Measurements from ENCODE around the gene CHST15.

The CHST15 gene

DNA sequence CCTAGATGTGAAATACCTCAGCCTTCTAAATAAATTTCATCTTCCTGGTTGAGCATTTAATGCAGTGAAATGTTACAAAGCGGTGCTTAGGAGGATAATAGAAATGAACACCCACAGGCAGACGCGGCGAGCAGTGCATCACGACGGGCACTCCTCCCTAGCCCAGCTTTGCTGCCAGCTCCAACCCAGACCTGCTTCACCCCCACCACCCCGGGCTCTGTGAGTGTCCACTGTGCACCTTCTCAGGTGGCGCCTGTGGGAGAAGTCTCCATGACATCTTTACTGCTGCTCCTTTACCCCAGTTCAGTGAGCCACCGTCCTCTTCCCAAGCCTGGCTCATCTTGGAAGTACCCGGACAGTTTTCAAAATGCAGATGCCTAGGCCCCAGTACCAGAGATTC is 5.2 kb upstream of the CHST15 start:
- TF ChIP-seq GATA2 (IDR thresholded peaks at IDR 0.05; ENCODE audit: low read depth, low read length) (no peak), GATA3 (IDR thresholded peaks at IDR 0.05; ENCODE audit: low read depth, low read length) (no peak)

DNA sequence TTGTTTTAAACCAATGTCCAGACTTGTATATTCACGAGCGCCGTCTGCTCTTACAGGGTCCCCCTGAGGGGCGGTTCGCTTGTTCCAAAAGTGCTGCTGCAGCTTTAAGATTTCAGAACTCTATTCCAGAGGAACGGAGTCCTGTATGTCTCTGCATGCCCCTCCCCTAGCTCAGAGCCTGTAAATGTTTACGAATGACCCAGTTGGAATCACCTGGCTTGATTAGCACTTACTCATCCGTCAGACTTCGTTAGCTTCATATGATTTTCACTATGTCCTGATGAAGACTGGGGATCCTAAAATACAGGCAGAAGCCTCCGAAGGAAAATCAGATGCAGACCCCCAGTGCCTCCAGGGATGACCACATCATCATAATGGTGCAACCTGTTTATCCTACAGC is 4.5 kb upstream of the CHST15 start:
- TF ChIP-seq GATA3 (IDR thresholded peaks at IDR 0.05; ENCODE audit: low read depth, low read length) (no peak), GATA2 (IDR thresholded peaks at IDR 0.05; ENCODE audit: low read depth, low read length) (no peak)

DNA sequence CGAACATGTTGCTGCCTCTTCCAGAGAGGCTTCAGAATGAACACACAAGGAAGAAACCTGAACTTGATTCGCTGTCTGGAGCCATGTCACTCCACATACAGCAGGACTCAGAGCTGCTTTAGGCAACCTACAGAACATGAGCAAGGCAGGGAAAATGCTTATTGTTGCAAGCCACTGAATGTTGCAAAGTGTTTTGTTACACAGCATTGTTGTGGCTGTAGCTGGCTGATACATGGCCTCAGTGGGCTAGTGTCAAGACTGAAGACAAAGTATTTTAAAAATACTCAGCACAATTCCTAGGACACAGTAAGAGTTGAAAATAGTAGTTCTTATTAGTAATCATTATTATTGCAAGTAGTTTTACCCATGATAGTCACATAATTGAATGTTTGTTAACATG is 3.1 kb upstream of the CHST15 start:
- TF ChIP-seq GATA3 (IDR thresholded peaks at IDR 0.05; ENCODE audit: low read depth, low read length) (no peak), GATA2 (IDR thresholded peaks at IDR 0.05; ENCODE audit: low read depth, low read length) (no peak)

GRCh38 chr10:124095096-124095495 is 1.7 kb upstream of the CHST15 start:
- TF ChIP-seq GATA3 (IDR thresholded peaks at IDR 0.05; ENCODE audit: low read depth, low read length) = no peak
- TF ChIP-seq GATA2 (IDR thresholded peaks at IDR 0.05; ENCODE audit: low read depth, low read length) = no peak

DNA sequence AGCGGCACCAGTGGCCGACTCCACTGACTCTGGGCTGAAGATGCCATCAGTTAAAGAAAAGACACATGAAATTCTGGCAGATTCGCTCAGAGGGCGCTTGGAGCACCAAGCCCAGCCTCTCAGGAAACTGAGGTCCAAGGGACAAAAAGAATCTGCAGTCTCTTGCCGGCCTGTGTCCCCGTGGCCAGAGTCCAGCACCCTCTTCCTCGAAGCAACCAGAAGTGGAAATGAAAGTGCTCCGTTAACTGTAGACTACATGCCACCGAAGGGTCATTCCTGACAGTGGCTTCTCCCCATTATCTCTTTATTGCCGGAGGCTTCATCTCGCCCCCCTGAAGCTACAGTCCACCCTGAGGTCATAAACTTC is 1.0 kb upstream of the CHST15 start:
- TF ChIP-seq GATA2 (IDR thresholded peaks at IDR 0.05; ENCODE audit: low read depth, low read length) (no peak), GATA3 (IDR thresholded peaks at IDR 0.05; ENCODE audit: low read depth, low read length) (no peak)

DNA sequence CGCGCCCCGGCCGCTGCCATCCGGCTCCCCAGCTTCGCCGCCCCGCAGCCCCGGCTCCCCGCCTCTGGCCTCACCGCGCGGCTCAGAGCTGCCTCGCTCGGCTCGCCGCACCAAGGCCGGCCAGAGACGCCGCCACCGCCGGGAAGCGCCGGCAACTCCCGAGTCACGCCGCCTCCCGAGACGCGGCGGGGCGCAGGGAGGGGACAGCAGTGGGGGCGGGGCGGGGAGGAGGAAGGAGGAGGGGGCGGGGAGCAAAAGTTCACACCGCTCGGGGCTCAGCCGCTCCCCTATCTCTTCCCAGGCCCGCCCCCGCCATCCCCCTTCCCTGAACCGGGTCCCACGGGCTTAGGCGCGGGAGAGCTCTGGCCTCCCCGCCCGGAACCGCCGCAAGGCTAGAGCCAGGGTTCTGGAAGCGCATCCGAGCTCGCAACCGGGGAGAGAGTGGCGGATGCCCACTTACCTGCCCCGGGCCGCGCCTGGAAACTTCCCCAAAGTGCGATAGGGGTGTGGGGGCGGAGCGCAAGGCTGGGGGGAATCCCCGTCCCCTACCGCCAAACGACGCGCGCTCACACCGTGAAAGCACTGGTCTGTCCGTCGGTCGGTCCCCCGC is 1.0 kb downstream of the CHST15 start:
- TF ChIP-seq GATA3 (IDR thresholded peaks at IDR 0.05; ENCODE audit: low read depth, low read length) (no peak), GATA2 (IDR thresholded peaks at IDR 0.05; ENCODE audit: low read depth, low read length) (no peak)

DNA sequence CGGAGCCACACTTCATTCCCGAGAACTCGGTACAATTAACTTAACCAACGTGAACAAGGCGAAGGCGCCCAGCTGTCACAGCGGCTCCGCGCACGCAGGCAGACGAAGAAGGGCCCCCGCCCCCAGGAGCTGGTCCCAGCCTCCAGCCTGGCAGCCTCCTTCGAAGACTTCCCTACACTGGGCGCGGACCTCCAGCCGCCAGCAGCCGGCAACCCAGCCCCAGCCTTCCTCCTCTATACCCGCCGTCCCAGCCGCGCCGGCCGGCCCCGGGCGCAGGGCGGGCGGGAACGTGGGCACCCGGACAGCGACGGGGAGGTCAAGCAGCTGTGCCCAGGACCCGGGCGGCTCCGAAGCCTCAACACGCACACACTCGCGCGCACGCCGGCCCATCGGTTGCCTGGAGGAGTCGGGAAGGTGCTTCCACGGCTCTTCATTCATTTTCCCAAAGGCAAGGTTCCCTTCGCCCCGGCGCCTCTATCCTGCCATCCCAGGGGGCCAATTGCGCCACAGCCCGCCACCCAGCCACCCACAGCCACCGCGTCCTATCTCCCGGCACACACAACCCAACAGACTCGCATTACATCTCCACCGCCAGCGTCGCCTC is 1.6 kb downstream of the CHST15 start:
- TF ChIP-seq GATA2 (IDR thresholded peaks at IDR 0.05; ENCODE audit: low read depth, low read length) (no peak), GATA3 (IDR thresholded peaks at IDR 0.05; ENCODE audit: low read depth, low read length) (no peak)

- TF ChIP-seq GATA3 (IDR thresholded peaks at IDR 0.05; ENCODE audit: low read depth, low read length) = no peak
These were observed 2.7 kb downstream of the CHST15 start for GRCh38 chr10:124090601-124091209.

DNA sequence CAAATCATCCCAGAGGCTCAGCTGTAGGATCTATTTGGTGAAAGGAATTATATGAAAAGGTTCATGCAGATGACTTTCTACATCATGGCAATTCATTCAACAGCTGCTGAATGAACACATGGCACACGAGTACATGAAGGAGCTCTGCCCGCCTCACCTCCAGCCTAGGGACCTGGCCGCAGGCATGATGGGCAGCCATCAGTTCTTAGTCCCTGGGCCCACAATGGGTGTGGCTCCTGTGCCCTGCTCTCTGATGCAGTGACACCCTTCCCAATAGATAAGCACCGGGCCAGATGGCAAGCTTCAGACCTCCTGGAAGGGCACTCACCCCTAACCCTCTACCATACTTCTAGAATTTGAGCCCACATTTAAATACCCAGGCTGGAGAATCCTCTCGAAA is 3.5 kb downstream of the CHST15 start:
- TF ChIP-seq GATA3 (IDR thresholded peaks at IDR 0.05; ENCODE audit: low read depth, low read length) = no peak
- TF ChIP-seq GATA2 (IDR thresholded peaks at IDR 0.05; ENCODE audit: low read depth, low read length) = no peak

- TF ChIP-seq GATA3 (IDR thresholded peaks at IDR 0.05; ENCODE audit: low read depth, low read length) (no peak), GATA2 (IDR thresholded peaks at IDR 0.05; ENCODE audit: low read depth, low read length) (no peak)
These were observed 4.5 kb downstream of the CHST15 start for GRCh38 chr10:124088915-124089314.

DNA sequence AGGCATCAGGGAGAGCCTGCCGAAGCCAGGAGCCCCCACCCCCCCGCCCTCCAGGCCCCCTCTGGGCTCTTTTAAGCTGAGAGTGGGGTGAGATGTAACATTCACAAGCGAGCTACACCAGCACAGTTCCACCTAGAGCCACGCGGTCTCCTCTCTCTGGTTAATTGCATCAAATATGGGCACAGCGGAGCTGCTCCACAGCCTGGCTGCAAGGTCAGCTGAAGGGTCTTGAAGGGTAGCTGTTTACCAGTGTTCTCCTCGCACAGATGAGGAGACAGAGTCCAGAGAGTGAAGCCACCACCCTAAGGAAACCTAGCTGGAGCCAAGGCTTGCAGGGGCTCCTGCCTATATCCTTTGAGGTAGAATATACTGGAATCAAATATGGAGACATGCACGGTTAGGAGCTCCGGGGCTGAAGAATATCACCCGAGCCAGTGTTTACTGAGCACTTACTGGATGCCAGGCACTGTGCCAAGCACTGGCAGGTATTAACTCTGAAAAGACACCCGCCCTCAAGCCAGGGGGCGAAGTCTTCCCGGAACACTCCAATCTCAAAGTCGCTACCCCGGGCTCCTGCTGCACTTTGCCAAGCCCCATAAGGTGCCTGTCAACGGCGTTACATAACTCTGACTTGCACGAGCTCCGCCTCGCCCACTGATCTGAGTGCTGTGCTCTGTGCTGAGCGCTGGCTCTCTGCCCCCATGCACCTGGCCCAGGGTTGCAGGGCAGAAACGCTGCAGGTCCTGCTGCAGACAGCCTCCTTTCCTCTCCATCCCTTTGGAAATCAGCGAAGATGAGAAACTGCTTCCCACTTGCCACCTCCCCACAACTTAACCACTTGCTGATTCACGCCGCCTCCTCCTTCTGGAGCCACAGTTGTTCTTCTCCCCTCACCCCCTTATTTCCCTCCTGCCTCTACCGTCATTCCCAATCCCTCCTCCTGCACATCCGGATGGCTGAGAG is 5.4 kb downstream of the CHST15 start:
- TF ChIP-seq GATA2 (IDR thresholded peaks at IDR 0.05; ENCODE audit: low read depth, low read length) (no peak), GATA3 (IDR thresholded peaks at IDR 0.05; ENCODE audit: low read depth, low read length) (no peak)

DNA sequence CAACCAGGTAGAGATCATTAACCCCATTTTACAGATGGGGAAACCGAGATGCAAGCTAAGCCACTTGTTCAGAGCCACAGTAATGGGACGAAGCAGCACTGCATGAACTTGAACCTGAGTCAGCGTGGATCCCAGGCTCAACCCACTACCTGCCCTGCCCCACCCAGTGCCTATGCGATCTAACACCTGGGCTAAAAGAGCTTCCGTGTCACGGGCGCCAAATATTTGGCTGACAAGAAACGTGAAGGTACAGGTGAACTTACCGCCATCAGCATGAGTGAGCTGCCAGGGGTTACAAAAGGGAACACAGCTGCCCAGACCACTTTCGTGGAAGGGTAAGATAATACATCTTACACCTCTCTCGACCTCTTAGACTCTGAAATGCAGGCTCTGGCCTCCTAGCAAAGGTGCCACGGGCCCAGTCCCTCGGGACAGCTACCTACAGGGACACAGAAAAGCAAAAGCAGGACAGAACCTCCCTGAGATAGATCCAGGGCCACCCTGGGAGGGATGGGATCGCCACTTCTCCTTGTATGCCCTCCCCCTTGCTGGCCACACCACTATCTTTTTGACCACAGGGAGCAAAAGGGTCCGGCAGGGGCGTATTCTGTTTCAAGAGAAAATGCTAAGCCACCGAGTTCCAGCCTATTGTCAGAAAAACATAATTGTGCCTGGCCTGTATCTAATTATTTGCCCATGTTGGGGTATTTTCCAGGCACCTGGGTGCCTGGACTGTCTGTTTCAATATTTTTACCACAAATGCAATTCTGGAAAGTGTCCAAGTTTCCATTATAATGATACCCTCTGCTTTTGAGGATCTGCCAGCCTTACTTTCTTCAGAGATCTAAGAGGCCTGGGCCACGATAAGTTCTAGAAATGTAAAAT is 6.4 kb downstream of the CHST15 start:
- TF ChIP-seq GATA2 (IDR thresholded peaks at IDR 0.05; ENCODE audit: low read depth, low read length) (no peak; the same call in 1 of the 2 replicates), GATA3 (IDR thresholded peaks at IDR 0.05; ENCODE audit: low read depth, low read length) (no peak)

DNA sequence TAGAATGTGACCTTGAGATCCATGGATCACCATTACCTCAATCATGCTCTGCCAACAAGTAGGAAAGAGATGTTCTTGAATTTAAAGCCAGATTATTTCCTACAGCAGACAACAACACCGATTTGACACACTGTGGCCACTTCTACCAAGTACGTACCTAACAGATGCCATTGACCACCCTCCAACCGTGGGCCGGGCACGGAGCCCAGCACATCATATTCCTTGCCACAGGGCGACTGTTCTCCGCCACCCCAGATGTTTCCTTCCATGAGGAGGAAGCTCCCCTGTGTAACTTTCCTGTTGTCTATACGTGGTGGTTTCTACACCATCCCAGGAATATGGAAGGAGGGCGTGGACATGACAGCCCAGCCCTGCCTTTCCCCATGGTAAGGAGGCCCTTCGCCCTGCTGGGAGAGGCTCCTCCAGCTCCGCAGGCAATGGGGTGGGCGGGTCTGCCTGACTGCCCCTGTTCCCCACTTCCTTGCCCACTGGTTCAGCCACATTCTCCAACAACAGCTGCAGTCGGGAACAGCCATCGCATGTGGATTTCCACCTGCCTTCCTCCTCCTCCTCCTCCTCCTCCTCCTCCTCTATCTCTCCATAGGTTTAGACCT is 7.2 kb downstream of the CHST15 start:
- TF ChIP-seq GATA3 (IDR thresholded peaks at IDR 0.05; ENCODE audit: low read depth, low read length) = no peak
- no peak for TF ChIP-seq GATA2 (IDR thresholded peaks at IDR 0.05; ENCODE audit: low read depth, low read length)
